ENCODE measurements around the gene ITGAD.

The ITGAD gene

GRCh38 chr16:31417916-31418315 is 24.8 kb downstream of the ITGAD start:
- no peak for TF ChIP-seq CTCF (IDR thresholded peaks at IDR 0.05; ENCODE audit: low read length, missing control alignments)
- DNase-seq (ENCODE audit: low read depth) = no peak
- no peak overlapping the region for H3K4me3 ChIP-seq (replicated peaks; ENCODE audit: low read depth, low read length)

GRCh38 chr16:31420037-31420436 is 26.9 kb downstream of the ITGAD start:
- H3K4me3 ChIP-seq (replicated peaks; ENCODE audit: low read depth, low read length) = no peak overlapping the region
- TF ChIP-seq CTCF (IDR thresholded peaks at IDR 0.05; ENCODE audit: low read length, missing control alignments) = no peak
- no peak for DNase-seq (ENCODE audit: low read depth)

- H3K4me3 ChIP-seq (replicated peaks; ENCODE audit: low read depth, low read length) = no peak overlapping the region
- no peak for TF ChIP-seq CTCF (IDR thresholded peaks at IDR 0.05; ENCODE audit: low read length, missing control alignments)
- no peak for DNase-seq (ENCODE audit: low read depth)
Measured at GRCh38 chr16:31421587-31421986, 28.5 kb downstream of the ITGAD start.

- DNase-seq (ENCODE audit: low read depth) = no peak
- no peak overlapping the region for H3K4me3 ChIP-seq (replicated peaks; ENCODE audit: low read depth, low read length)
- TF ChIP-seq CTCF (IDR thresholded peaks at IDR 0.05; ENCODE audit: low read length, missing control alignments) = no peak
Measured at GRCh38 chr16:31423241-31423640, 30.1 kb downstream of the ITGAD start.

GRCh38 chr16:31423801-31424200 is 30.7 kb downstream of the ITGAD start:
- no peak for DNase-seq (ENCODE audit: low read depth)
- TF ChIP-seq CTCF (IDR thresholded peaks at IDR 0.05; ENCODE audit: low read length, missing control alignments) = no peak
- H3K4me3 ChIP-seq (replicated peaks; ENCODE audit: low read depth, low read length) = no peak overlapping the region

GRCh38 chr16:31427441-31428278 is 34.5 kb downstream of the ITGAD start:
- peak overlapping the region; percentile 32 for H3K4me3 ChIP-seq (replicated peaks; ENCODE audit: low read depth, low read length)
- TF ChIP-seq CTCF (IDR thresholded peaks at IDR 0.05; ENCODE audit: low read length, missing control alignments) = no peak
- DNase-seq (ENCODE audit: low read depth) = peak; percentile 47

- no peak for TF ChIP-seq CTCF (IDR thresholded peaks at IDR 0.05; ENCODE audit: low read length, missing control alignments)
- DNase-seq (ENCODE audit: low read depth) = no peak
- H3K4me3 ChIP-seq (replicated peaks; ENCODE audit: low read depth, low read length) = peak within 1 kb of the TSS; percentile 32
Measured at GRCh38 chr16:31428279-31428597, 35.1 kb downstream of the ITGAD start, which contains the start of gene COX6A2. Gene COX6A2 (minus strand): TSS chr16:31428360. CDS start chr16:31428325, 35 bp downstream.

Measured in fibroblast of pulmonary artery (primary cell).